LNCAP (cell line): ENCODE data around the gene OPALIN.

ENCODE experiments used
- CTCF ChIP-seq: fragments of 450-650 bp; IDR thresholded peaks from 2 replicates; pipeline ENCODE4 v1.5.1; 2017; ENCODE audit warnings: mild to moderate bottlenecking

OPALIN gene

DNA sequence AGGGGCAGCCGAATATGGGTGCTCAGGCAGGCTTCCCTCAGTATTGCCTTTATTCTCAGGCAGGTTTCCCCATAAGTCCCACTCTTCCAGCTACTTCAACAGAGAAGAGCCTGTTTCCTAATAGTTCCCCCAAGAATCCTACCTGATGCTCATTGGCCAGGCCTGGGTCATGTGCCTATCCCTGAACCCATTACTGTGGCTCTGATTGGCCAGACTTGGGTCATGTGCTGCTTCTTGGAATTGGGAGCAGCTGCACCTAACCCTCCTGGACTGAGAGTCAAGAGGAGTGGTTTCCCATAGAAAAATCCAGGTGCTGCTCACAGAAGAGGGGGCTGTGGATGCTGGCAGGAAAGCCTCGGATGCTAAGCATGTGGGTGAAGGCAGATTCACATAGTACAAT lies 21.7 kb downstream of the OPALIN start:
- no peak for TF ChIP-seq CTCF

- TF ChIP-seq CTCF, result peak; percentile 85
Measured at GRCh38 chr10:96334616-96335526, 23.9 kb downstream of the OPALIN start.

DNA sequence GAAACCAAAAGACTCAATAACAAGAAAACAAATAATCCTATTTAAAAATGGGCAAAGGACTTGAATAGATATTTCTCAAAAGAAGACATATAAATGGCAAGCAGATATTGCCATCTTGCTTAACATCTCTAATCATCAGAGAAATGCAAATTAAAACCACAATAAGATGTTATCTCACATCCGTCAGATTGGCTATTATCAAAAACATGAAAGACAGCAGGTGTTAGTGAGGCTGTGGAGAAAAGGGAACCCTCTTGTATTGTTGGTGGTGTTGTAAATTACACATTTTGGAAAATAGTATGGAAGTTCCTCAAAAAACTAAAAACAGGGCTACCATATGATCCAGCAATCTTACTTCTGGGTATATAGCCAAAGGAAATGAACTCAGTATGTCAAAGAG lies 25.7 kb downstream of the OPALIN start:
- TF ChIP-seq CTCF, result no peak

GRCh38 chr10:96327462-96327861 lies 31.3 kb downstream of the OPALIN start:
- no peak for TF ChIP-seq CTCF

DNA sequence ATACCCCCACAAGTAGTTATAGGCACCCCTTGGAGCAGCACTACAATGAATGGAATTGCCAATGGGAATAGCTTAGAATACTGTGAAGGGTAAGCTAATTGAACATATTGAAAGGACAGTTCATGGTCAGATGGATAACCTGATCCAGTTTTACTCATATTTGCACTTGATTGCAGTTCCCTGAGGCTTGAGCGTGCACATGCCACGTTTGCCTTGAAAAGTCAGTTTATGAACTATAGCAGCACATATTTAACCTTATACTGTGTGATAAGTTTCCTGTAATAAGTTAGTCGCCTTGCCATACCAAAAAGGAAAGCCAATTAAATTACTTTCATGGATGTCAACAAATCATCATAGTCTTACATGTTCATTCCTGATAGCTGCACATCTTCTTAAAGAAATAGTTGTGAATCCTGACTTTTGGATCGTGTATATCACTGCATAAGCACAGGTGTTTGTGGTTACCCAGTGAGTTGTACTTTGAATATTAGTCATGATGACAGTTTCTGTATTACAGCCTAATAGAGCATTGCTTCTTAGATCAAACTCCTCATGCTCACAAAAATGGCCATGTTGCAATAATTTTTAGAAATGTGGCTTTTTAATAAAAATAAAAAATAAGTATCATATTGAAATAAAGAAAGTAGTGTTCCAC lies 33.0 kb downstream of the OPALIN start:
- TF ChIP-seq CTCF, result no peak

DNA sequence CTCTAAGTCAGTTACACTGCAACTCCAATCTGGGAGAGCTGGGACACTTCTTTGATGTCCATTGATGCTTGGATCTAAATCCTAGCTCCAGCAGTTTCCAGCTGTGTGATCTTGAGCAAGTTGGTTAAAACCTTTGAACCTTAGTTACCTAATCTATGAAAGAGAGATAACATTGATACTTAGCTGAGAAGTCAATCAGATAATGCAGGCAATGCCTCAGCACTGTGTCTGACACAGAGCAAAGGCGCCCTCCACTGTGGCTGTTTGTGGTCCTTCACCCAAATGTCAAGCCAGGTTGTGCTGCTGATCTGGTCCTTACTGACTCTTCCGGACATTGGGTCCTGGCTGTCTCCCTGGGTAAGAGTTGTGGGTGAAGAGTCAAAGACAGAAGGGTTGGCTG lies 34.4 kb downstream of the OPALIN start:
- no peak for TF ChIP-seq CTCF

DNA sequence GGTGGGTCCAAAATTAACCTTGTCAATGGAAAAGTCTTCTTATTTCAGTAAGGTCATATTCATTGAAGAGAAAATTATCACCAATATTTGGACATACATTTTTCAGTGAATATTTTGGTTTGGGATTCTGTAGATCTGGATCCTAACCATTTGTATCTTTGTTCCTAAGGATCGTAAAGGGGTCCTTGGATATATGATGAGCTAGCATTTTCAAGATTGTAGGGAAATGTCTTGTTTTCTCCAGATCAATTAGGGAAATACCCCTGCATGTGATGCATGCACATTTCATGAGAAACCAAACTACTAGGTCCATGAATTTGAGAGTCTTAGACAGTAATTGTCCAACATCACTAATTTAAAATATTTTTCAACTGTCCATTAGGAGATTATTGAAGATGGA lies 36.5 kb downstream of the OPALIN start:
- no peak for TF ChIP-seq CTCF
